GM18951 (cell line): ENCODE results near the gene SRM.
"Not testable (repeated sequence)": the region's sequence is repeated elsewhere in the genome, so short reads cannot be mapped to it uniquely, and the experiment has no call there.

Experiments used
- POLR2A ChIP-seq: IDR thresholded peaks from 4 replicates; pipeline ENCODE4 v1.6.1; 2011; ENCODE audit warnings: mild to moderate bottlenecking; ENCODE audit not compliant: insufficient read length, insufficient read depth; ENCODE audit errors: extremely low read depth
- in situ Hi-C: fragments of 300-500 bp; cut with MboI; formaldehyde crosslinking; loops from one replicate; pipeline ENCODE4 v1.12.0; 2022; ENCODE audit warnings: low sequenced_read_pairs, mixed read lengths, inconsistent platforms; ENCODE audit not compliant: unreplicated experiment

The SRM gene

DNA sequence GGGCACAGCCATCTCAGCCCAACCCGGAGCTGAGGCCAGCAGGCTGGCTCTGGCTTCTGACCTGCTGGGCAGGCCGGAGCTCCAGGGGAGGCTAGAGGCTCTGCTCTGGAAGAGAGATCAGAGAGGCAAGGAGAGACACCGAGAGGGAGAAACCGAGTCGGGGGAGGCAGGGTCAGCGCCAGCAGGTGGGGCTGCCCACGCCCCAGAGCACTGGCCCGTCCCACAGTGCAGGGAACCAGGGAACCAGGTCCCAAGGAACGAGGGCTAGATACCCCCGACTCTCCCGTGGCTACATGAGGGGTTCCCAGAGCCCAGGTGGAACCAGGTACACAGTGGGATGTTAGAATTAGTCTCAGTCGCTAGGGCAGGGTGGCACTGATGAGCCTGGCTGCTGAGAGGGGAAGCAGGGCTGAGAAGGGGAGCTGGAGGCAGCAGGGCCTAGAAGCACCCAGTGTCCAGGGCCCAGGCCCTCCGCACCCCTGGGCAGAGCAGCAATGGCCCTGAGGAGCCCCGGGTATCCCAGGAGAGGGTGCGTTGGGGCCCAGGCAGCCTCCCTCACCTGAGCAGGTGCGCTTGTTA, 14.9 kb downstream of the SRM start:
- no peak for TF ChIP-seq POLR2A
- in situ Hi-C loops = no loop called here

GRCh38 chr1:11044086-11044848, 15.6 kb downstream of the SRM start:
- in situ Hi-C loops = no loop called here
- TF ChIP-seq POLR2A = no peak

DNA sequence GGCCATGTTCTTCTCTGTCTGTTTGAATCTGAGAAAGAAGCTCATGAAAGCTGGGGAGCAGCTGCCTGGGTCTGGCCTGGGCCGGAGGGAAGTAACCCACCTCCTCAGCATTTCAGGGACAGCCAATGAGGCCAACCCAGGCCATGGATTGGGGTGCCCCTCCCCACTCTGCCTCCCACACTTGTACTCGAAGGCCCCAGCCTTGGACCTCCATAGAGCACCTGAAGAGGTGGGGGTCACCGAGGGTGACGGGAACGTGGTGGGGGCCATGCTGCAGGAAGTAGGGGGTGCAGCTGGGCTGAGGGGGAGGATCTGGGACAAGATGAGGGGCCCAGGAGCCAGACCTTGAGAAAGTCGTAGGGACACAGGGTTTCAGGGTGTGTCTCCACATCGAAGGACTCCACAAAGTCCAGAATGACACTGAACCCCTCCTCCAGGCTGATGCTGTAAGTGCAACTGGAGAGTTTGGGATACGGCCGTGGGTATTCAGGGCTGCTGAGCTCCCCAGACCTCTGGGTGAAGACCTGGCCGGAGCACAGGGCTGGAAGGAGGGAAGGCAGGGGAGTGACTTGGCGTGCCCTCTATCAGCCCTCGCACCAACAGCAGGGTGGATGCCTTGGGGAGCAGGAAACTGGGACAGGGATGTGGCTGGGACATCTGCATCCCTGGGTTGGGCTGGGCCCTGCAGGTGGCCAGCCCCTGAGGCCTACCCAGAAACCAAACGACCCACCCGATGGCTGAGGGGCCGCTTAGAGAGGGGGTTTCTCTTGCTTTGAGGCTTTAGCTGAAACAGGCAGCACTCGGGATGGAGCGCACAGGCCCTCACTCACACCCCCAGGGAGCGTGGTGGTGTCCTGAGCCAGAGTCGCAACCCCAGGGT, 16.6 kb downstream of the SRM start:
- in situ Hi-C loops = no loop called here

DNA sequence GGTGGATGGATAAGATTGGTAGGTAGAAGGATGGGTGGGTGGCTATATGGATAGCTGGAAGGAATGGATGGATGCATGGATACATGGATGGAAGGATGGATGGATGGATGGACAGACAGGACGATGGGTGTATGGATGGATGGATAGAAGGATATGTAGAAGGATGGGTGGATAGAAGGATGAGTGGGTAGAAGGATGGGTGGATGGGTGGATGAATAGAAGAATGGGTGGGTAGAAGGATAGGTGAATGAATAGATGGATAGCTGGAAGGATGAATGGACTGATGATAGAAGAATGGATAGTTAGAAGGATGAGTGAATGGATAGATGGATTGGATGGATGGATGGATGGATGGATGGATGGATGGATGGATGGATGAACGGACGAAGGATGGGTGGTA, 17.8 kb downstream of the SRM start:
- TF ChIP-seq POLR2A = no peak
- in situ Hi-C loops = no loop called here

More for the DNA sequence above, 16.6 kb downstream of the SRM start:
- TF ChIP-seq POLR2A = no peak

- in situ Hi-C loops = no loop called here
- no peak for TF ChIP-seq POLR2A
Measured at GRCh38 chr1:11041048-11041447, 18.8 kb downstream of the SRM start.

DNA sequence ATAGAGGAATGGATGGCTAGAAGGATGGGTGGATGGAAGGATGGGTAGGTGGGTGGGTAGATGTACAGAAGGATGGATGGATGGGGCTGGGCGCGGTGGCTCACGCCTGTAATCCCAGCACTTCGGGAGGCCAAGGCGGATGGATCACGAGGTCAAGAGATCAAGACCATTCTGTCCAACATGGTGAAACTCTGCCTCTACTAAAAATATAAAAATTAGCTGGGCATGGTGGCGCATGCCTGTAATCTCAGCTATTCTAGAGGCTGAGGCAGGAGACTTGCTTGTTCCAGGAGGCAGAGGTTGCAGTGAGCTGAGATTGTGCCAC, 19.8 kb downstream of the SRM start:
- in situ Hi-C loops = not testable (repeated sequence)

GRCh38 chr1:11039351-11040104, 20.3 kb downstream of the SRM start:
- in situ Hi-C loops = no loop called here
- TF ChIP-seq POLR2A = no peak

GRCh38 chr1:11037740-11038182, 22.1 kb downstream of the SRM start:
- in situ Hi-C loops = no loop called here
- TF ChIP-seq POLR2A = no peak

GRCh38 chr1:11037019-11037739, 22.6 kb downstream of the SRM start:
- in situ Hi-C loops = not testable (repeated sequence)

DNA sequence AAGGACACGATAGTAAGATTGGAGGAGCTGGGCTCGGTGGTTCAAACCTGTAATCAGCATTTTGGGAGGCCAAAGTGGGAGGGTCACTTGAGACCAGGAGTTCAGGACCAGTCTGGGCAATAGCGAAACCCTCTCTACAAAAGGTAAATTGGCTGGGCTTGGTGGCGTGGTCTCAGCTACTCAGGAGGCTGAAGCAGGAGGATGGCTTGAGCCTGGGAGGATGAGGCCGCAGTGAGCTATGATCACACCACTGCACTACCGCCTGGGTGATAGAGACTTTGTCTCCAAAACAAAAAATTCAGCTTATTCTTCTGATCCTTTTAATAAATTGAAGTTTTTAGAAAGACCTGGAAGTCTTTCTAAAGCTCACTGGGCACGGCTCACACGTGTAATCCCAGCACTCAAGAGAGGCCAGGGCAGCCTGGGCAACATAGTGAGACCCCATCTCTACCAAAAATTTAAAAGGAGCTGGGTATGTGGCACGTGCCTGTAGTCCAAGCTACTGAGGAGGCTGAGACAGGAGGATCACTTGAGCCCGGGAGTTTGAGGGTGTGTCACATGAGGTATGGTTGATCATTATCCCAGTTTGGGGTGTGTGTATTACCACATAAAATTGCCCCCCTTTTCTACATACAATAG, 28.1 kb downstream of the SRM start:
- in situ Hi-C loops = loop anchor here (5.0 kb wide), 1 partner anchor 611 kb away; no protein-coding TSS in a partner anchor
- no peak for TF ChIP-seq POLR2A

DNA sequence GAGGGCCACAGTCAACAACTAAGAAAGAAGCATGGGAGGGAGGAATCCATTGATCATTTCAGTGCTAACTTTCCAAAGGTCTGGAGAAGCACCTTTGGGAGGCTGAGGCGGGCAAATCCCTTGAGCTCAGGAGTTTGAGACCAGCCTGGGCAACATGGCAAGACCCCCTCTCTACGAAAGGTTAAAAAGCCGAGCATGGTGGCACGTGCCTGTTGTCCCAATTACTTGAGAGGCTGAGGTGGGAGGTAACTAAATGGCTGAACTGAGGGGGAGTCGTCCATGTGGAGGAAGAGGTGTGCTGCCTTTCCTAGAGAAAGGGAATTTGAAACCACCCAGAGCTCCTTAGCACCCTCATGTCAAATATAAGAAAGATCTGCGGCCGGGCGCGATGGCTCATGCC, 29.0 kb downstream of the SRM start:
- in situ Hi-C loops = loop anchor here (5.0 kb wide), 1 partner anchor 611 kb away; no protein-coding TSS in a partner anchor
- TF ChIP-seq POLR2A = no peak

DNA sequence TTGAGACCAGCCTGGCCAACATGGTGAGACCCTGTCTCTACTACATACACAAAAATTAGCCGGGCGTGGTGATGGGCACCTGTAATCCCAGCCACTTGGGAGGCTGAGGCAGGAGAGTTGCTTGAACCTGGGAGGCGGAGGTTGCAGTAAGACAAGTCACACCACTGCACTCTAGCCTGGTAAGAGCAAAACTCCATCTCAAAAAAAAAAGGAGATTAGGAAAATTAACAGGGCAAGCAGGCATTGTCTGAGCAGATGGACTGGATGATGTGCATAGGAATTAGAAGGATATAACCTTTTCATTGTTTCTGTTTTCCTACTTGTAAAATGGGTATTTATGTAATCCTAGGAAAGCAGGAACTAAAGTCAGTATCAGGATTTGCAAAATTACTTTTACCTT, 31.8 kb downstream of the SRM start:
- in situ Hi-C loops = no loop called here
- no peak for TF ChIP-seq POLR2A
